Measurements from ENCODE around the gene LIPC. TPM values are rescaled to one million over a fixed set of nuclear protein-coding genes. Genes with fewer than 3 reads are reported as not detected.

Gene LIPC
- total and polyA plus RNA-seq, 10 of the 15 experiments (the other 5 are each of a cell fraction or from before 2014, with no cell fraction given): 0.06 to 0.31 (median 0.16) TPM; not detected in 1

DNA sequence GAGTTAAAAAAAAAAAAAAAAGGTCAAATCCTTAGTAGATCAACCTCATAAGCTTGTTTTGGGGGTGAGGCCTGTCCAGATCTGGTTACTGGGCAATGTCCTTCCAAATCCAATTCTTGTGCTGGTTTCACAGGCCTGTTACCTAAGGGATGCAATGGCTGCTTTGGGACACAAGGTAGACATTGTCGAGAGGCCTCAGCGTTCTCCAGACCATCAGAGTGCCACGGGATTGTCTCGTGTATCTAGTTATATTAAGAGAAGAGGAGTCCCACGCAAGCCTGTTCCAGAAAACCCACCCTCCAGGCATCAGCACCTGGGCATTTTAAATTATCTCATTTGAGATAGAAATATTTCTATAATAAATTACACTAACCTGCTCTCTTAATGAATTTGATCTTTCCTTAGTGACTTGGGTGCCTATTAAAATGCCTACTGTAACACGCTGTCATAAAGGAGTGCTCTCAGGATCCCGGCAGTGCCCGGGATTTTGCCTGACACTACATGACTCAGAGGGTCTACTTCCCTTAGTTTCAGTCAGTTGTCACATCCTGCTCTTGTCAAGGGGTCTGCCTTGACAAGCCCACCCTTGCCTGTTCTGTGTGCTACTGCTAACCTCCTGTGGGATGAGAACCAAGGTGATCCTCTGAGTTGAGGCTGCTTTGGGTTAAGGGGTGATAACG lies 116.0 kb downstream of the LIPC start:
- ATAC-seq: no peak
- ChIA-PET RAD21 (ENCODE audit: unreplicated experiment) (interaction anchor here (0.7 kb wide), 1 partner anchor 11 kb away, joined by 3 read pairs; no protein-coding TSS in a partner anchor), POLR2A (interaction anchor here (0.7 kb wide), 1 partner anchor 9 kb away, joined by 3 read pairs; no protein-coding TSS in a partner anchor), CTCF (no interaction called here), SMC1A (ENCODE audit: uncharacterized antibody, unreplicated experiment) (interaction anchor here (0.5 to 0.6 kb wide), 2 partner anchors 19 to 120 kb away, joined by 3 read pairs; no protein-coding TSS in a partner anchor)
- in situ Hi-C loops (cut with MboI) (no loop called here), intact Hi-C loops (cut with micrococcal nuclease; ENCODE audit: unreplicated experiment) (no loop called here)
- no peak for FAIRE-seq
- Histone ChIP-seq H2AFZ (ENCODE audit: control insufficient read depth, low read depth, low read length) (no peak overlapping the region), H4K20me1 (ENCODE audit: control insufficient read depth, insufficient read depth) (no peaks in the 10 kb centered on the region), H3K9ac (ENCODE audit: control insufficient read depth, insufficient read depth, low read length) (no peak overlapping the region), H3K27me3 (replicated peaks in 1 of 2; ENCODE audit: control insufficient read depth in 2 of 2, insufficient read depth in 2 of 2, low read length in 1 of 2) (no peaks in the 10 kb centered on the region), H3K9me3 (replicated peaks; ENCODE audit: control insufficient read depth, insufficient read depth, low read length) (no peaks in the 10 kb centered on the region), H3K36me3 (ENCODE audit: control insufficient read depth in 2 of 2, insufficient read depth in 2 of 2, low read length in 1 of 2) (no peaks in the 10 kb centered on the region), H3K27ac (ENCODE audit: control insufficient read depth, insufficient read depth) (no peak overlapping the region), H3K79me2 (ENCODE audit: control insufficient read depth, insufficient read depth, low read length) (no peaks in the 10 kb centered on the region), H3K4me3 (no peak overlapping the region), H3K4me2 (ENCODE audit: control insufficient read depth, insufficient read depth) (no peak overlapping the region), H3K4me1 (ENCODE audit: control insufficient read depth, insufficient read depth, low read length) (peaks cover 13% of the 10 kb centered on the region)
- no TSS peak for BruUV-seq (replicated peaks)
- 63% methylated on average over 9 of the region's 9 CpGs for WGBS (ENCODE audit: insufficient coverage, insufficient replicate concordance, low lambda C conversion rate, missing lambda C conversion rate)
- TF ChIP-seq IRF3 (IDR thresholded peaks at IDR 0.05): no peak
- DNase-seq (ENCODE audit: low read depth, low spot score): no peak

DNA sequence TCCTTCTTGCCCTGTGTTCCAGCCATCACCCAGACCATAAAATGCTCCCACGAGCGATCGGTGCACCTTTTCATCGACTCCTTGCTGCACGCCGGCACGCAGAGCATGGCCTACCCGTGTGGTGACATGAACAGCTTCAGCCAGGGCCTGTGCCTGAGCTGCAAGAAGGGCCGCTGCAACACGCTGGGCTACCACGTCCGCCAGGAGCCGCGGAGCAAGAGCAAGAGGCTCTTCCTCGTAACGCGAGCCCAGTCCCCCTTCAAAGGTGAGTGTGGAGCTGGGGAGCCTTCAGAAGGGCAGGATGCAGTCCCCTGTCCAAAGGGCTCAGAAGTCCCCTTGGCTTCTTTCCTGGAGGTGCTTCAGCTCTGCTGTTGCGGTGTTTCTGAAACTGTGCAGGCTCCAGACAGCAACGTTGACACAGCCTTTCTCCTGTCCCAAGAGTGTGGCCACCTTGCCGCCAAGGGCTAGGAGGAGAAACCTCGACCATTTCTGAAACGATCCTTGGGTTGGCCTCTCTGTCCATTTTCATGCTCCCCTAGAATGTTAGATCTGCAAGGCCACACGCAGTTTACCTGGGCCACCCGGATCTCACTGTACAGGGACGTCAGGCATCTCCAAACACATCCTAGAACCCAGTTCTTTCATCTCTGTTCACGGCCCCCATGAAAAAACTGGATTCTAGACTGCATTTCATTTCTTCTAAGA lies 116.7 kb downstream of the LIPC start:
- Histone ChIP-seq H4K20me1 (ENCODE audit: control insufficient read depth, insufficient read depth) (no peaks in the 10 kb centered on the region), H2AFZ (ENCODE audit: control insufficient read depth, low read depth, low read length) (no peak overlapping the region), H3K27me3 (replicated peaks in 1 of 2; ENCODE audit: control insufficient read depth in 2 of 2, insufficient read depth in 2 of 2, low read length in 1 of 2) (no peaks in the 10 kb centered on the region), H3K36me3 (ENCODE audit: control insufficient read depth in 2 of 2, insufficient read depth in 2 of 2, low read length in 1 of 2) (no peaks in the 10 kb centered on the region), H3K4me3 (no peak overlapping the region), H3K4me1 (ENCODE audit: control insufficient read depth, insufficient read depth, low read length) (peaks cover 13% of the 10 kb centered on the region), H3K9ac (ENCODE audit: control insufficient read depth, insufficient read depth, low read length) (no peak overlapping the region), H3K79me2 (ENCODE audit: control insufficient read depth, insufficient read depth, low read length) (no peaks in the 10 kb centered on the region), H3K9me3 (replicated peaks; ENCODE audit: control insufficient read depth, insufficient read depth, low read length) (no peaks in the 10 kb centered on the region), H3K4me2 (ENCODE audit: control insufficient read depth, insufficient read depth) (no peak overlapping the region), H3K27ac (ENCODE audit: control insufficient read depth, insufficient read depth) (no peak overlapping the region)
- FAIRE-seq (no peak), DNase-seq (ENCODE audit: low read depth, low spot score) (no peak), ATAC-seq (no peak)
- ChIA-PET CTCF (interaction anchor here (0.6 kb wide), 1 partner anchor 1402 kb away, joined by 3 read pairs; no protein-coding TSS in a partner anchor), POLR2A (no interaction called here), RAD21 (ENCODE audit: unreplicated experiment) (no interaction called here), SMC1A (ENCODE audit: uncharacterized antibody, unreplicated experiment) (interaction anchor here (1.2 kb wide), 1 partner anchor 279 kb away, joined by 4 read pairs; no protein-coding TSS in a partner anchor)
- WGBS (ENCODE audit: insufficient coverage, insufficient replicate concordance, low lambda C conversion rate, missing lambda C conversion rate): 77% methylated on average over 25 of the region's 26 CpGs
- in situ Hi-C loops (cut with MboI): no loop called here
- no TSS peak for BruUV-seq (replicated peaks)
- intact Hi-C loops (cut with micrococcal nuclease; ENCODE audit: unreplicated experiment): no loop called here
- TF ChIP-seq NR2C1 (IDR thresholded peaks at IDR 0.05): no peak
- TF ChIP-seq TAF1 (IDR thresholded peaks at IDR 0.05; ENCODE audit: borderline replicate concordance, low read depth, low read length): no peak
- no peak for TF ChIP-seq CHD1 (IDR thresholded peaks at IDR 0.05; ENCODE audit: low read depth, low read length)
- TF ChIP-seq, protein P1, sequence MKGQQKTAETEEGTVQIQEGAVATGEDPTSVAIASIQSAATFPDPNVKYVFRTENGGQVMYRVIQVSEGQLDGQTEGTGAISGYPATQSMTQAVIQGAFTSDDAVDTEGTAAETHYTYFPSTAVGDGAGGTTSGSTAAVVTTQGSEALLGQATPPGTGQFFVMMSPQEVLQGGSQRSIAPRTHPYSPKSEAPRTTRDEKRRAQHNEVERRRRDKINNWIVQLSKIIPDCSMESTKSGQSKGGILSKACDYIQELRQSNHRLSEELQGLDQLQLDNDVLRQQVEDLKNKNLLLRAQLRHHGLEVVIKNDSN (IDR thresholded peaks at IDR 0.05; ENCODE audit: borderline replicate concordance, extremely low read length, insufficient read depth, low read depth, low read length): no peak
- TF ChIP-seq TCF12 (IDR thresholded peaks at IDR 0.05; ENCODE audit: low read depth, low read length): no peak
- TF ChIP-seq EZH2 (IDR thresholded peaks at IDR 0.05; ENCODE audit: borderline replicate concordance, control insufficient read depth, low read depth, low read length): no peak
- TF ChIP-seq MYB (IDR thresholded peaks at IDR 0.05; ENCODE audit: borderline replicate concordance, low read depth, low read length): no peak
- no peak for TF ChIP-seq MYC (IDR thresholded peaks at IDR 0.05; ENCODE audit: insufficient read depth, insufficient read length, insufficient replicate concordance, low read length, severe bottlenecking)
- no peak for TF ChIP-seq BRCA1 (IDR thresholded peaks at IDR 0.05; ENCODE audit: low read depth, low read length)
- TF ChIP-seq, protein P2, sequence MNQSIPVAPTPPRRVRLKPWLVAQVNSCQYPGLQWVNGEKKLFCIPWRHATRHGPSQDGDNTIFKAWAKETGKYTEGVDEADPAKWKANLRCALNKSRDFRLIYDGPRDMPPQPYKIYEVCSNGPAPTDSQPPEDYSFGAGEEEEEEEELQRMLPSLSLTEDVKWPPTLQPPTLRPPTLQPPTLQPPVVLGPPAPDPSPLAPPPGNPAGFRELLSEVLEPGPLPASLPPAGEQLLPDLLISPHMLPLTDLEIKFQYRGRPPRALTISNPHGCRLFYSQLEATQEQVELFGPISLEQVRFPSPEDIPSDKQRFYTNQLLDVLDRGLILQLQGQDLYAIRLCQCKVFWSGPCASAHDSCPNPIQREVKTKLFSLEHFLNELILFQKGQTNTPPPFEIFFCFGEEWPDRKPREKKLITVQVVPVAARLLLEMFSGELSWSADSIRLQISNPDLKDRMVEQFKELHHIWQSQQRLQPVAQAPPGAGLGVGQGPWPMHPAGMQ (IDR thresholded peaks at IDR 0.05; ENCODE audit: borderline replicate concordance): no peak
- no peak for TF ChIP-seq MXI1 (IDR thresholded peaks at IDR 0.05; ENCODE audit: low read depth, low read length)

All from GM12878 (cell line).